Esophagus squamous epithelium (tissue), 5 donors: ENCODE results near the gene EVI5. TPM values are rescaled to one million over a fixed set of nuclear protein-coding genes. Genes with fewer than 3 reads are reported as not detected.

Experiments used
- DNase-seq: peaks from one replicate; lab custom pipeline; 2025; lab: John Stamatoyannopoulos, UW
- H3K27ac ChIP-seq, 4 donors: fragments of 200-600 bp; sonication (generic); one replicate each; pipeline ENCODE4 v1.5.1; 2016 to 2019; ENCODE audit warnings: mild to moderate bottlenecking in 1 of 4
- H3K27me3 ChIP-seq, 4 donors: fragments of 200-600 bp; sonication (generic); 1 replicate in 3 of 4; 2 replicates in 1 of 4; pipeline versions ENCODE4 v1.5.1 to v1.6.0; 2017 to 2021; ENCODE audit warnings: antibody characterized with exemption in 1 of 4
- H3K36me3 ChIP-seq, 3 donors: fragments of 200-600 bp; sonication (generic); one replicate each; pipeline ENCODE4 v1.5.1; 2016 to 2019
- H3K4me1 ChIP-seq, 3 donors: fragments of 200-600 bp; sonication (generic); one replicate each; pipeline ENCODE4 v1.5.1; 2017 to 2019
- H3K4me3 ChIP-seq, 4 donors: fragments of 200-600 bp; sonication (generic); 1 replicate in 3 of 4; 2 replicates in 1 of 4; pipeline ENCODE4 v1.5.1; 2016 to 2019; ENCODE audit warnings: mild to moderate bottlenecking in 2 of 4, moderate library complexity in 1 of 4
- H3K9me3 ChIP-seq, 3 donors: fragments of 200-600 bp; sonication (generic); one replicate each; pipeline ENCODE4 v1.5.1; 2016 to 2019
- POLR2A ChIP-seq, 4 donors: fragments of 450-650 bp; IDR thresholded peaks; one replicate each; pipeline ENCODE4 v1.6.1; 2017; ENCODE audit warnings: antibody characterized with exemption in 4 of 4, mild to moderate bottlenecking in 4 of 4, moderate library complexity in 3 of 4
- WGBS, 2 donors: methylation state at CpG; one replicate each; pipeline ENCODE4 v1.1.5; 2018; 5-methylcytosine and 5-hydroxymethylcytosine counted together
- intact Hi-C: fragments of 100-400 bp; cut with DNase I; formaldehyde crosslinking; loops from one replicate; pipeline ENCODE4 v1.15.0; 2022
- total RNA-seq, 4 donors: library from RNA; depleted of rRNA; stranded (reverse); fragments of >200 nt; gene quantifications; one replicate each; pipeline ENCODE4 v1.1.0, GENCODE V29; 2016
- TF ChIP-seq, protein P1 (sequence below), 6 experiments: fragments of 450-650 bp in 4 of 6; fragments of 200-600 bp in 2 of 6; sonication (generic) in 2 of 6; IDR thresholded peaks; one replicate each; pipeline ENCODE4 v1.5.1; 2016 to 2019; ENCODE audit warnings: antibody characterized with exemption in 6 of 6, mild to moderate bottlenecking in 4 of 6, moderate library complexity in 4 of 6
- donor health status: DM: yes; HTN: yes; CAD: no.

Gene EVI5
- total RNA-seq, 4 donors from 2014 or later = 5.1 to 23.7 (median 9.0) TPM

DNA sequence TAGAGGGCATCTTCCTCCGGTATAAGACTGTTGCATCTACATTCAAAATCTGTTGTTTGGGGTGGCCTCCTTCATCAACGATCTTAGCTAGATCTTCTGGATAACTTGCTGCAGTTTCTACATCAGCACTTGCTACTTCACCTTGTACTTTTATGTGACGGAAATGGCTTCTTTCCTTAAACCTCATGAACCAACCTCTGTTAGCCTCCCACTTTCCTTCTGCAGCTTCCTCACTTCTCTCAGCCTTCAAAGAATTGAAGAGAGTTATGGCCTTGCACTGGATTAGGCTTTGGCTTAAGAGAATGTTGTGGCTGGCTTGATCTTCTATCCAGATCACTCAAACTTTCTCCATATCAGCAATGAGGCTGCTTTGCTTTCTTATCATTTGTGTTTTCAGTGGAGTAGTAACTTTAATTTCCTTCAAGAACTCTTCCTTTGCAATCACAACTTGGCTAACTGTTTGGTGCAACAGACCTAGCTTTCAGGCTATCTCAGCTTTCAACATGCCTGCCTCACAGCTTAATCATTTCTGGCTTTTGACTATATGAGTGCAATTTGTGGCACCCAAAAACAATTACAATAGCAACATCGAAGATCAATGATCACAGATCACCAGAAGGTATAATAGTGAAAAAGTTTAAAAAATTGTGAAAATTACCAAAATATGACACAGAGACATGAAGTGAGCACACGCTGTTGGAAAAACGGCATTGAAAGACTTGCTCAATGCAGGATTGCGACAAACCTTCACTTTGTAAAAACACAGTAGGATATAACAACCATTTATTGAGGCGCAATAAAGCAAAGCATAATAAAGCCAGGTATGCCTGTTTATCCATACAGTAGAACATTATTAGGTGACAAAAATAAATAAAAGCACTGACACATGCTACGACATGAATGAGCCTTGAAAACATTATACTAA is 241.5 kb downstream of the EVI5 start:
- TF ChIP-seq POLR2A (IDR thresholded peaks at IDR 0.05) = no peak
- TF ChIP-seq, protein P1, sequence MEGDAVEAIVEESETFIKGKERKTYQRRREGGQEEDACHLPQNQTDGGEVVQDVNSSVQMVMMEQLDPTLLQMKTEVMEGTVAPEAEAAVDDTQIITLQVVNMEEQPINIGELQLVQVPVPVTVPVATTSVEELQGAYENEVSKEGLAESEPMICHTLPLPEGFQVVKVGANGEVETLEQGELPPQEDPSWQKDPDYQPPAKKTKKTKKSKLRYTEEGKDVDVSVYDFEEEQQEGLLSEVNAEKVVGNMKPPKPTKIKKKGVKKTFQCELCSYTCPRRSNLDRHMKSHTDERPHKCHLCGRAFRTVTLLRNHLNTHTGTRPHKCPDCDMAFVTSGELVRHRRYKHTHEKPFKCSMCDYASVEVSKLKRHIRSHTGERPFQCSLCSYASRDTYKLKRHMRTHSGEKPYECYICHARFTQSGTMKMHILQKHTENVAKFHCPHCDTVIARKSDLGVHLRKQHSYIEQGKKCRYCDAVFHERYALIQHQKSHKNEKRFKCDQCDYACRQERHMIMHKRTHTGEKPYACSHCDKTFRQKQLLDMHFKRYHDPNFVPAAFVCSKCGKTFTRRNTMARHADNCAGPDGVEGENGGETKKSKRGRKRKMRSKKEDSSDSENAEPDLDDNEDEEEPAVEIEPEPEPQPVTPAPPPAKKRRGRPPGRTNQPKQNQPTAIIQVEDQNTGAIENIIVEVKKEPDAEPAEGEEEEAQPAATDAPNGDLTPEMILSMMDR (IDR thresholded peaks at IDR 0.05) = no peak
- 92 to 95% methylated on average over 9 of the region's 9 CpGs for WGBS, 2 donors
- Histone ChIP-seq H3K27ac (no peak overlapping the region), H3K9me3 (no peaks in the 10 kb centered on the region), H3K4me3 (no peak overlapping the region), H3K27me3 (no peaks in the 10 kb centered on the region), H3K4me1 (no peaks in the 10 kb centered on the region), H3K36me3 (peaks cover 0 to 14% (median 0%) of the 10 kb centered on the region in 3 donors)
- intact Hi-C loops = no loop called here
- no peak for DNase-seq

DNA sequence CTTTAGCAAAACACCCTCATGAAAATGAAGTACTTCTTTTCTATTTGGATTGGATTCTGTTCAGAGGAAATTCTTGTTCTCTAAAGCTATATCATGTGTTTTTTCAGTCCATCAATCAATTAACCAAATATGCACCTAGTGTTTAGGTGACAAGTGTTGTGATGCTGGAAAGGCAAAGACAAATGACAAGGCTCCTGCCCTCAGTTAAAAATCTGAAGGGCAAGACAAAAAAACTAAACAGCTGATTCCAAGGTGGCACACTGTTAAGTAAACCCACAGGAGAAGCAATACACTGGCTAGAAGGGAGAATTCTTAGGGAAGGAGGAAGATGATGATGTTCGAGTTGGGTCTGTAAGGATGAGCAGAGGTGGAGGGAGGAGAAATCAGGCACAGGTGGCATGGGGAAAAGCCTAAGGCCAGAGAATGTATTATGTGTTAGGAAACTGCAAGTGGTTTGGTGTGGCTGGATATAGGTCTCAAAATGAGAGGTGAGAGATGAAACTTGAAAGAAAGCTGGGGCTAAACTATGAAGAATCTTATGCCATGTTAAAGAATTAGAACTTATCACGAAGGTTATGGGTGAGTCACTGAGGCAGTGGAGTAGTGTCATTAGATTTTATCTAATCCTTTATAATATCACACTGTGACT is 246.4 kb downstream of the EVI5 start:
- Histone ChIP-seq H3K9me3 (no peaks in the 10 kb centered on the region), H3K27me3 (no peaks in the 10 kb centered on the region), H3K4me3 (no peak overlapping the region), H3K36me3 (peaks cover 0 to 9% (median 0%) of the 10 kb centered on the region in 3 donors), H3K27ac (no peak overlapping the region), H3K4me1 (no peaks in the 10 kb centered on the region)
- TF ChIP-seq POLR2A (IDR thresholded peaks at IDR 0.05) = no peak
- TF ChIP-seq, protein P1 (IDR thresholded peaks at IDR 0.05) = no peak
- intact Hi-C loops = no loop called here
- DNase-seq = no peak
- 70 to 72% methylated on average over 2 of the region's 2 CpGs for WGBS, 2 donors

DNA sequence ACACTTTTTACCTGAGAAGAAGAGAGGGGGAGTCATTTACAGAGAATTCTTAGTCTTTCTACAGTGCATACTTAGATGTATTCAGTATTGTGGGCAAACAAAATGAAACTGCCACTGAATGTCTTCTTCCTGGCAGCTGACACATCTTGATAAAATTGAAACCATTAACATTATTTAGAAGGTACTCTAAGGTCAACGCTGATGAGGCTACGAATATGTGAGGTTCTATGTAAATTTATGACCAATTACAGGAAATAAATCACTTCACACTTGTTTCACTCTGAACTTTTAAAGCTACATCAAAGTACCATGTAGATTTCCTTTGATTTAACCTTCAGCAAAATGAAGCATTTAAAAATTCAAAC is 246.9 kb downstream of the EVI5 start:
- Histone ChIP-seq H3K36me3 (peaks cover 0 to 4% (median 0%) of the 10 kb centered on the region in 3 donors), H3K4me3 (no peak overlapping the region), H3K9me3 (no peaks in the 10 kb centered on the region), H3K27me3 (no peaks in the 10 kb centered on the region), H3K27ac (no peak overlapping the region), H3K4me1 (no peaks in the 10 kb centered on the region)
- intact Hi-C loops = no loop called here
- WGBS, 2 donors = 24 to 32% methylated on average over 2 of the region's 2 CpGs
- no peak for TF ChIP-seq POLR2A (IDR thresholded peaks at IDR 0.05)
- TF ChIP-seq, protein P1 (IDR thresholded peaks at IDR 0.05) = no peak
- DNase-seq = no peak

DNA sequence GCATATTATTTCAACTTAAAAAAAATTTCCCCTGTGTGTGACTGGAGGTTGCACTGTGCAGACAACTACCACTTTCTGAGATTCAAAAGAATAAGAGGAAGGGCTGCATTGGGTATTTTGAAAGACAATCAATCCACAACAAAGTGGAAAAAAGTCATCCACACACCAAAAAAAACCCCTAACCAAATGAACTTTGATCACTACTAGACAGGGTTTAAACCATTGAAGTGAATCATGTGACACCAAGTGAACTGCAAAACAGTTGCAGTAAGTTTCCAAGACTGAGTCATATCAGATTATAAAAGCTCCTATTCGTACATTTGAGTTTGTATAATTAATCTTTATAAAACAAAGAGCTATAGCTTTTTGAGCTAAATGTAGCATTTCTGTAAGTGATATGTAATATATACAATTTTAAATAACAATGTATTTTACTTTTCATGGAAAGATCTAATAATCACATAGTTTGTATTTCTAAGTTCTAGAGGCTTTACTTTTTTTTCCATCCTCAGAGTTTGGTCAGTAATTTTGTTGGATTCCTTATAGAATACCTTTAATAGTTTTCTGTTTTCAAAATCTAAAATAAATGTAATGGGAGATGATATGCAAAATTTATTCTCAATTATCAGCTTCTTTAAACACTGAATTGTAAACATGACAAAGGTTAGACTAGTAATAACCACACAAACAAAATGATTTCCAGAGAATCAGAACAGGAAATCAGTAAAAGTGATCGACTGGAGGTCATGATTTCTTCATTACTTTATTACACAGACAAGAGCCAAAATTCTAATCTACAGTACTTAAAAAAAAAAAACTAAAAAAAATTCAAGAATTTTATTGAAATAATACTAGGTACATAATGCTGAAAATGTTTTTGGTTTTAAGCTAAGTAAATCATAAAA is 247.7 kb downstream of the EVI5 start:
- Histone ChIP-seq H3K4me1 (no peaks in the 10 kb centered on the region), H3K9me3 (no peaks in the 10 kb centered on the region), H3K27me3 (no peaks in the 10 kb centered on the region), H3K27ac (no peak overlapping the region), H3K4me3 (no peak overlapping the region), H3K36me3 (no peaks in the 10 kb centered on the region)
- 32% methylated on average over 2 of the region's 2 CpGs for WGBS, 2 donors
- TF ChIP-seq POLR2A (IDR thresholded peaks at IDR 0.05) = no peak
- TF ChIP-seq, protein P1 (IDR thresholded peaks at IDR 0.05) = no peak
- DNase-seq = no peak
- intact Hi-C loops = no loop called here
